Measurements from ENCODE around the gene DTX4. TPM values are rescaled to one million over a fixed set of nuclear protein-coding genes. Genes with fewer than 3 reads are reported as not detected.

The DTX4 gene
- total RNA-seq, 1 experiment from 2014 or later = 1.9 TPM

GRCh38 chr11:59214141-59214893 is 42.4 kb downstream of the DTX4 start:
- ChIA-PET CTCF (no interaction called here), POLR2A (ENCODE audit: low non-redundant PET) (no interaction called here)
- peaks cover 6% of the 10 kb centered on the region for H3K27me3 ChIP-seq (replicated peaks; ENCODE audit: insufficient read depth, low read depth, low read length, poor library complexity)
- DNase-seq (ENCODE audit: low spot score) = no peak
- no TSS peak for BruUV-seq (replicated peaks)
- intact Hi-C loops (cut with micrococcal nuclease; ENCODE audit: unreplicated experiment) = no loop called here
- H3K36me3 ChIP-seq (ENCODE audit: insufficient read depth, low read length, poor library complexity, severe bottlenecking) = no peaks in the 10 kb centered on the region
- no peak overlapping the region for H3K27ac ChIP-seq (ENCODE audit: low read depth, low read length, poor library complexity, severe bottlenecking)
- H3K4me3 ChIP-seq (ENCODE audit: low read depth, low read length, poor library complexity, severe bottlenecking) = no peak overlapping the region
- TF ChIP-seq CTCF (conservative IDR thresholded peaks at IDR 0.05; ENCODE audit: low read depth, low read length) = no peak
- no peak for TF ChIP-seq EZH2 (IDR thresholded peaks at IDR 0.05; ENCODE audit: borderline replicate concordance, low read depth, low read length, poor library complexity, severe bottlenecking)
- H3K4me1 ChIP-seq (ENCODE audit: insufficient read depth, low read length, poor library complexity, severe bottlenecking) = no peaks in the 10 kb centered on the region
- no peaks in the 10 kb centered on the region for H3K9me3 ChIP-seq (ENCODE audit: low read depth, low read length, poor library complexity, severe bottlenecking)

DNA sequence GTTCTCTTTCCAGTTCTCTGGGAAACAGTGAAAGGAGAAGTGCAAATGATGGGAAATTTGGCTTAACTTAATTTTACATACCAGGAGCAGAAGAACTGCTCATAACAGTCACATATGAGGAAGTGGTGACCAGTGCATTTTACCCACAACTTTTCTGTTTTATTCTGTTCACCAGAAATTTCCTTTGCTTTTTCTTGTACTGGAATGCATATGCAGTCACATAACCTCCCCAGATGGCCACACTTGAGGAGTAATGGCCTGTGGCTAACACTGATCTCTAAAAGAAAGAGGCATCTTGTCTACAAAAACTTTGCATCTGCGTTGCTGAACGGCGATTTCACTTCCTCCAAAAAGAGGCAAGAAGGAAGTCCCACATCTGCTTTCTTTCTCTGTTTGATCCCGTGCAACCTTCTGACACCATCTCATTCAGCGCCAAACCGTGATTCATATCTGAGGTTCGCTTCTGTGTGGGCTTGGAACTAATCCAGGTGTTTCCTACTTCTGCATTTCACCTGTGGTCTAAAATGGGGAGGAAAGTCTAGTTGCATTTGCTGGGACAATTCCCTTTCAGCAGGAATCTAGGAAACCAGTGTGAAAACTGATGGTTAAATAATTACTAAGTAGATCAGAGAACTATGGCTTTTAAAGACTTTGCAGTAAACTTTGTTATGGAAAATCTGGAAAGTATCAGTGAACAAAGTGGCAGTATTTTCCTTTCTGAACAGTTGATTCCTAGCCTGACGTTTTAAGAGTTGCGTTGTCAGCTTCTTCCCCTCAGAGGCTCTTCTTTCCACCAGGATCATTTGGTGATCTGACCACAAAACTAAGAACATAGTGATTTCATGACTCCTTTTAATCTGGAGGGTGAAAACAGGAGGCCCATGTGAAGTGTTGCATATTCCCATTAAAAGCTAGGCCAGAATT is 45.0 kb downstream of the DTX4 start:
- Histone ChIP-seq H3K36me3 (ENCODE audit: insufficient read depth, low read length, poor library complexity, severe bottlenecking) (no peaks in the 10 kb centered on the region), H3K9me3 (ENCODE audit: low read depth, low read length, poor library complexity, severe bottlenecking) (no peaks in the 10 kb centered on the region), H3K4me3 (ENCODE audit: low read depth, low read length, poor library complexity, severe bottlenecking) (no peak overlapping the region), H3K27ac (ENCODE audit: low read depth, low read length, poor library complexity, severe bottlenecking) (no peak overlapping the region), H3K27me3 (replicated peaks; ENCODE audit: insufficient read depth, low read depth, low read length, poor library complexity) (peaks cover 6% of the 10 kb centered on the region), H3K4me1 (ENCODE audit: insufficient read depth, low read length, poor library complexity, severe bottlenecking) (no peaks in the 10 kb centered on the region)
- BruUV-seq (replicated peaks) = no TSS peak
- TF ChIP-seq EZH2 (IDR thresholded peaks at IDR 0.05; ENCODE audit: borderline replicate concordance, low read depth, low read length, poor library complexity, severe bottlenecking) = no peak
- TF ChIP-seq CTCF (conservative IDR thresholded peaks at IDR 0.05; ENCODE audit: low read depth, low read length) = no peak
- ChIA-PET CTCF (no interaction called here), POLR2A (ENCODE audit: low non-redundant PET) (no interaction called here)
- DNase-seq (ENCODE audit: low spot score) = no peak
- intact Hi-C loops (cut with micrococcal nuclease; ENCODE audit: unreplicated experiment) = loop anchor here (5.0 kb wide), 1 partner anchor 210 kb away; the partner anchor contains the start of gene OR5A2

GRCh38 chr11:59218319-59218718 is 46.4 kb downstream of the DTX4 start:
- ChIA-PET POLR2A (ENCODE audit: low non-redundant PET) (no interaction called here), CTCF (no interaction called here)
- no peak overlapping the region for H3K4me3 ChIP-seq (ENCODE audit: low read depth, low read length, poor library complexity, severe bottlenecking)
- H3K27ac ChIP-seq (ENCODE audit: low read depth, low read length, poor library complexity, severe bottlenecking) = no peak overlapping the region
- H3K4me1 ChIP-seq (ENCODE audit: insufficient read depth, low read length, poor library complexity, severe bottlenecking) = no peaks in the 10 kb centered on the region
- no peak for DNase-seq (ENCODE audit: low spot score)
- TF ChIP-seq CTCF (conservative IDR thresholded peaks at IDR 0.05; ENCODE audit: low read depth, low read length) = no peak
- no TSS peak for BruUV-seq (replicated peaks)
- H3K36me3 ChIP-seq (ENCODE audit: insufficient read depth, low read length, poor library complexity, severe bottlenecking) = no peaks in the 10 kb centered on the region
- intact Hi-C loops (cut with micrococcal nuclease; ENCODE audit: unreplicated experiment) = loop anchor here (5.0 kb wide), 1 partner anchor 209 kb away; the partner anchor contains the start of gene OR5A2
- no peaks in the 10 kb centered on the region for H3K9me3 ChIP-seq (ENCODE audit: low read depth, low read length, poor library complexity, severe bottlenecking)
- peaks cover 6% of the 10 kb centered on the region for H3K27me3 ChIP-seq (replicated peaks; ENCODE audit: insufficient read depth, low read depth, low read length, poor library complexity)
